Activated naive CD4-positive, alpha-beta T cell treated with anti-CD3 and anti-CD28 coated beads for 36 hours (primary cell): ENCODE results near the gene HEYL. TPM values are rescaled to one million over a fixed set of nuclear protein-coding genes. Genes with fewer than 3 reads are reported as not detected.
A peak's percentile ranks its signal among the peaks of the same experiment; 100 is the strongest.

ENCODE experiments used
- CTCF ChIA-PET: fragments of 350-600 bp; sonication (Branson Sonifier 250); formaldehyde crosslinking; loops from one replicate; lab custom pipeline; 2021; ENCODE audit warnings: antibody characterized with exemption; lab: Charles Lee
- DNase-seq: peaks from one replicate; pipeline ENCODE4 v3.0.0-alpha.2; 2020
- H3K27ac Mint-ChIP-seq: one replicate; pipeline ENCODE4 v1.8.0; 2021; ENCODE audit warnings: mild to moderate bottlenecking, mixed read lengths
- H3K27me3 Mint-ChIP-seq: one replicate; pipeline ENCODE4 v1.8.0; 2021; ENCODE audit warnings: low read depth, mixed read lengths
- H3K36me3 Mint-ChIP-seq: one replicate; pipeline ENCODE4 v1.8.0; 2021; ENCODE audit warnings: low read depth, mixed read lengths
- H3K4me1 Mint-ChIP-seq: one replicate; pipeline ENCODE4 v1.8.0; 2021; ENCODE audit warnings: low read depth, mixed read lengths
- H3K4me3 Mint-ChIP-seq: one replicate; pipeline ENCODE4 v1.8.0; 2021; ENCODE audit warnings: mild to moderate bottlenecking, moderate library complexity, mixed read lengths
- H3K9me3 Mint-ChIP-seq: one replicate; pipeline ENCODE4 v1.8.0; 2021; ENCODE audit warnings: mixed read lengths
- intact Hi-C: fragments of 100-400 bp; cut with micrococcal nuclease; formaldehyde crosslinking; loops from one replicate; pipeline ENCODE4 v1.15.1; 2023
- total RNA-seq, 2 experiments: library from RNA; stranded (reverse); gene quantifications; one replicate each; pipeline ENCODE4 v1.2.3, GENCODE V29; 2021

The HEYL gene
- total RNA-seq, 2 experiments from 2014 or later: 0.15 to 0.17 TPM

- intact Hi-C loops: loop anchor here (5.0 to 10.0 kb wide), 2 partner anchors 386 to 548 kb away; no protein-coding TSS in a partner anchor
- Mint-ChIP-seq H3K4me3 (no peak overlapping the region), H3K9me3 (no peaks in the 10 kb centered on the region), H3K36me3 (no peaks in the 10 kb centered on the region), H3K27ac (no peak overlapping the region), H3K27me3 (peaks cover 8% of the 10 kb centered on the region), H3K4me1 (peaks cover 5% of the 10 kb centered on the region)
- no peak for DNase-seq
- CTCF ChIA-PET: interaction anchor here (14.5 kb wide), 1 partner anchor 43 kb away, joined by 263 read pairs; no protein-coding TSS in a partner anchor
Observed at GRCh38 chr1:39650431-39650830, 11.0 kb upstream of the HEYL start.

GRCh38 chr1:39649636-39650185 is 10.3 kb upstream of the HEYL start:
- no peaks in the 10 kb centered on the region for H3K36me3 Mint-ChIP-seq

GRCh38 chr1:39648496-39648895 is 9.1 kb upstream of the HEYL start:
- CTCF ChIA-PET: interaction anchor here (1.2 to 4.2 kb wide), 4 partner anchors 10 to 42 kb away, joined by 3 to 33 read pairs (median 12); no protein-coding TSS in a partner anchor
- intact Hi-C loops: no loop called here

More at GRCh38 chr1:39649636-39650185, 10.3 kb upstream of the HEYL start:
- CTCF ChIA-PET: interaction anchor here (0.6 to 14.5 kb wide), 3 partner anchors 9 to 552 kb away, joined by 5 to 263 read pairs (median 33); no protein-coding TSS in a partner anchor
- no peak for DNase-seq
- peaks cover 8% of the 10 kb centered on the region for H3K27me3 Mint-ChIP-seq
- intact Hi-C loops: loop anchor here (5.0 to 10.0 kb wide), 2 partner anchors 385 to 547 kb away; no protein-coding TSS in a partner anchor
- no peak overlapping the region for H3K4me3 Mint-ChIP-seq
- H3K9me3 Mint-ChIP-seq: no peaks in the 10 kb centered on the region
- no peak overlapping the region for H3K27ac Mint-ChIP-seq
- H3K4me1 Mint-ChIP-seq: peaks cover 5% of the 10 kb centered on the region

GRCh38 chr1:39647247-39647646 is 7.8 kb upstream of the HEYL start:
- CTCF ChIA-PET: interaction anchor here (0.6 to 4.2 kb wide), 6 partner anchors 11 to 42 kb away, joined by 3 to 33 read pairs (median 4); no protein-coding TSS in a partner anchor

More at GRCh38 chr1:39648496-39648895, 9.1 kb upstream of the HEYL start:
- DNase-seq: no peak
- Mint-ChIP-seq H3K4me1 (peaks cover 2% of the 10 kb centered on the region), H3K9me3 (no peaks in the 10 kb centered on the region), H3K27ac (no peak overlapping the region), H3K4me3 (no peak overlapping the region), H3K36me3 (no peaks in the 10 kb centered on the region), H3K27me3 (no peaks in the 10 kb centered on the region)

GRCh38 chr1:39646232-39647081 is 7.0 kb upstream of the HEYL start:
- CTCF ChIA-PET: interaction anchor here (0.6 to 4.2 kb wide), 5 partner anchors 12 to 69 kb away, joined by 3 to 33 read pairs (median 3); no protein-coding TSS in a partner anchor
- Mint-ChIP-seq H3K36me3 (no peaks in the 10 kb centered on the region), H3K27me3 (no peaks in the 10 kb centered on the region), H3K27ac (no peak overlapping the region), H3K4me3 (no peak overlapping the region), H3K9me3 (no peaks in the 10 kb centered on the region), H3K4me1 (no peaks in the 10 kb centered on the region)
- no peak for DNase-seq
- intact Hi-C loops: no loop called here

More at GRCh38 chr1:39647247-39647646, 7.8 kb upstream of the HEYL start:
- intact Hi-C loops: no loop called here
- Mint-ChIP-seq H3K4me3 (no peak overlapping the region), H3K9me3 (no peaks in the 10 kb centered on the region), H3K27ac (no peak overlapping the region), H3K27me3 (no peaks in the 10 kb centered on the region), H3K36me3 (no peaks in the 10 kb centered on the region), H3K4me1 (no peaks in the 10 kb centered on the region)
- DNase-seq: no peak

- Mint-ChIP-seq H3K27me3 (no peaks in the 10 kb centered on the region), H3K27ac (no peak overlapping the region), H3K36me3 (no peaks in the 10 kb centered on the region), H3K9me3 (no peaks in the 10 kb centered on the region), H3K4me1 (no peaks in the 10 kb centered on the region), H3K4me3 (no peak overlapping the region)
- no peak for DNase-seq
- intact Hi-C loops: no loop called here
- CTCF ChIA-PET: interaction anchor here (0.6 to 3.0 kb wide), 3 partner anchors 29 to 68 kb away, joined by 3 to 19 read pairs (median 3); no protein-coding TSS in a partner anchor
Observed at GRCh38 chr1:39645411-39646043, 6.1 kb upstream of the HEYL start.

GRCh38 chr1:39643705-39644104 is 4.3 kb upstream of the HEYL start:
- H3K4me1 Mint-ChIP-seq: no peaks in the 10 kb centered on the region
- CTCF ChIA-PET: interaction anchor here (0.8 to 1.1 kb wide), 2 partner anchors 15 to 38 kb away, joined by 3 read pairs; no protein-coding TSS in a partner anchor
- no peak overlapping the region for H3K27ac Mint-ChIP-seq
- no peaks in the 10 kb centered on the region for H3K27me3 Mint-ChIP-seq
- no peaks in the 10 kb centered on the region for H3K9me3 Mint-ChIP-seq
- H3K36me3 Mint-ChIP-seq: no peaks in the 10 kb centered on the region
- no peak overlapping the region for H3K4me3 Mint-ChIP-seq
- intact Hi-C loops: no loop called here
- DNase-seq: no peak

- no peaks in the 10 kb centered on the region for H3K4me1 Mint-ChIP-seq
- no peak overlapping the region for H3K4me3 Mint-ChIP-seq
- peaks cover 9% of the 10 kb centered on the region for H3K27me3 Mint-ChIP-seq
- no peak for DNase-seq
- intact Hi-C loops: no loop called here
- H3K36me3 Mint-ChIP-seq: no peaks in the 10 kb centered on the region
- CTCF ChIA-PET: interaction anchor here (1.1 to 3.2 kb wide), 3 partner anchors 11 to 37 kb away, joined by 3 to 10 read pairs (median 8); no protein-coding TSS in a partner anchor
- no peak overlapping the region for H3K27ac Mint-ChIP-seq
- H3K9me3 Mint-ChIP-seq: no peaks in the 10 kb centered on the region
Observed at GRCh38 chr1:39642796-39643195, 3.4 kb upstream of the HEYL start.

GRCh38 chr1:39640861-39641260 is 1.4 kb upstream of the HEYL start:
- Mint-ChIP-seq H3K36me3 (no peaks in the 10 kb centered on the region), H3K9me3 (no peaks in the 10 kb centered on the region), H3K27ac (no peak overlapping the region), H3K4me1 (no peaks in the 10 kb centered on the region), H3K4me3 (no peak overlapping the region), H3K27me3 (peaks cover 12% of the 10 kb centered on the region)
- DNase-seq: no peak
- CTCF ChIA-PET: interaction anchor here (1.2 to 3.2 kb wide), 4 partner anchors 13 to 35 kb away, joined by 4 to 10 read pairs (median 6); no protein-coding TSS in a partner anchor
- intact Hi-C loops: no loop called here

GRCh38 chr1:39638965-39639304 is 508 bp downstream of the HEYL start:
- DNase-seq: no peak
- intact Hi-C loops: no loop called here
- no peaks in the 10 kb centered on the region for H3K4me1 Mint-ChIP-seq
- H3K27ac Mint-ChIP-seq: no peak overlapping the region
- peak overlapping the region; percentile 52 for H3K4me3 Mint-ChIP-seq
- CTCF ChIA-PET: interaction anchor here (0.6 to 1.0 kb wide), 2 partner anchors 81 to 384 kb away, joined by 3 to 4 read pairs; no protein-coding TSS in a partner anchor
- no peaks in the 10 kb centered on the region for H3K36me3 Mint-ChIP-seq
- H3K9me3 Mint-ChIP-seq: no peaks in the 10 kb centered on the region
- peaks cover 18% of the 10 kb centered on the region for H3K27me3 Mint-ChIP-seq

GRCh38 chr1:39637361-39637760 is 2.1 kb downstream of the HEYL start:
- H3K9me3 Mint-ChIP-seq: no peaks in the 10 kb centered on the region
- H3K27ac Mint-ChIP-seq: no peak overlapping the region
- H3K4me3 Mint-ChIP-seq: no peak overlapping the region
- no peaks in the 10 kb centered on the region for H3K4me1 Mint-ChIP-seq
- no peak for DNase-seq
- H3K36me3 Mint-ChIP-seq: no peaks in the 10 kb centered on the region
- intact Hi-C loops: no loop called here
- peaks cover 21% of the 10 kb centered on the region for H3K27me3 Mint-ChIP-seq
- CTCF ChIA-PET: no interaction called here

- intact Hi-C loops: no loop called here
- H3K36me3 Mint-ChIP-seq: no peaks in the 10 kb centered on the region
- H3K4me1 Mint-ChIP-seq: peaks cover 2% of the 10 kb centered on the region
- no peak overlapping the region for H3K27ac Mint-ChIP-seq
- H3K4me3 Mint-ChIP-seq: no peak overlapping the region
- H3K27me3 Mint-ChIP-seq: peaks cover 21% of the 10 kb centered on the region
- no peaks in the 10 kb centered on the region for H3K9me3 Mint-ChIP-seq
- CTCF ChIA-PET: interaction anchor here (0.6 to 1.0 kb wide), 2 partner anchors 29 to 35 kb away, joined by 3 to 8 read pairs; no protein-coding TSS in a partner anchor
- no peak for DNase-seq
Observed at GRCh38 chr1:39635871-39636210, 3.6 kb downstream of the HEYL start.
